HG03135 (cell line): Measurements from ENCODE around the gene ZDHHC3.

ENCODE experiments used
- ATAC-seq: cut with Tn5 transposase; IDR thresholded peaks from one replicate; pipeline ENCODE4 v1.9.1; 2021; ENCODE audit warnings: mild to moderate bottlenecking, moderate library complexity; ENCODE audit not compliant: unreplicated experiment

Gene ZDHHC3

GRCh38 chr3:44899683-44900367, 76.1 kb downstream of the ZDHHC3 start:
- ATAC-seq: no peak

- ATAC-seq: no peak
These were observed 79.5 kb downstream of the ZDHHC3 start for GRCh38 chr3:44896440-44896839.

GRCh38 chr3:44894485-44894884, 81.5 kb downstream of the ZDHHC3 start:
- ATAC-seq: no peak

- ATAC-seq: no peak
These were observed 82.9 kb downstream of the ZDHHC3 start for GRCh38 chr3:44893097-44893496.

GRCh38 chr3:44892689-44893088, 83.3 kb downstream of the ZDHHC3 start:
- no peak for ATAC-seq

GRCh38 chr3:44890852-44891251, 85.1 kb downstream of the ZDHHC3 start:
- no peak for ATAC-seq

- ATAC-seq: no peak
These were observed 85.7 kb downstream of the ZDHHC3 start for GRCh38 chr3:44890258-44890657.

- ATAC-seq: no peak
These were observed 88.9 kb downstream of the ZDHHC3 start for GRCh38 chr3:44887101-44887500.

GRCh38 chr3:44886561-44886960, 89.4 kb downstream of the ZDHHC3 start:
- no peak for ATAC-seq

- ATAC-seq: no peak
These were observed 90.4 kb downstream of the ZDHHC3 start for GRCh38 chr3:44885618-44886017.

GRCh38 chr3:44883999-44884431, 92.0 kb downstream of the ZDHHC3 start:
- no peak for ATAC-seq

GRCh38 chr3:44883213-44883955, 92.6 kb downstream of the ZDHHC3 start:
- no peak for ATAC-seq

- no peak for ATAC-seq
These were observed 95.7 kb downstream of the ZDHHC3 start for GRCh38 chr3:44880284-44880683.

- no peak for ATAC-seq
These were observed 98.6 kb downstream of the ZDHHC3 start for GRCh38 chr3:44877333-44877732.

GRCh38 chr3:44875596-44875995, 100.4 kb downstream of the ZDHHC3 start:
- no peak for ATAC-seq
